SJCRH30 (cell line): ENCODE measurements around the gene CCNY. TPM values are rescaled to one million over a fixed set of nuclear protein-coding genes. Genes with fewer than 3 reads are reported as not detected.

Experiments used
- DNase-seq, 2 experiments: peaks; one replicate each; pipeline ENCODE4 v3.0.0-alpha.2; 2015 to 2020
- H3K27ac ChIP-seq: fragments of 250-450 bp; sonication (Bioruptor Pico); 2 replicates; pipeline ENCODE4 v1.5.1; 2020; ENCODE audit warnings: mild to moderate bottlenecking, moderate library complexity
- H3K27me3 ChIP-seq: fragments of 250-450 bp; sonication (Bioruptor Pico); 2 replicates; pipeline ENCODE4 v1.5.1; 2020; ENCODE audit warnings: mild to moderate bottlenecking, moderate library complexity
- H3K36me3 ChIP-seq: fragments of 250-450 bp; sonication (Bioruptor Pico); 2 replicates; pipeline ENCODE4 v1.5.1; 2020; ENCODE audit warnings: mild to moderate bottlenecking, moderate library complexity
- H3K4me1 ChIP-seq: fragments of 250-450 bp; sonication (Bioruptor Pico); 2 replicates; pipeline ENCODE4 v1.5.1; 2020; ENCODE audit warnings: mild to moderate bottlenecking, moderate library complexity
- H3K4me3 ChIP-seq: fragments of 250-450 bp; sonication (Bioruptor Pico); 2 replicates; pipeline ENCODE4 v1.5.1; 2020; ENCODE audit warnings: mild to moderate bottlenecking, moderate library complexity
- H3K9me3 ChIP-seq: fragments of 250-450 bp; sonication (Bioruptor Pico); replicated peaks from 2 replicates; pipeline ENCODE4 v1.5.1; 2020; ENCODE audit warnings: mild to moderate bottlenecking, moderate library complexity
- total RNA-seq: library from RNA; depleted of rRNA; stranded (reverse); fragments of >200 nt; shearing (Covaris generic); gene quantifications from 2 replicates; pipeline ENCODE4 v1.2.3, GENCODE V29; 2014

The CCNY gene
- total RNA-seq, 1 experiment from 2014 or later: 47.2 TPM

- Histone ChIP-seq H3K27me3 (no peaks in the 10 kb centered on the region), H3K9me3 (no peaks in the 10 kb centered on the region; the same call in 1 of the 2 replicates), H3K4me3 (no peak overlapping the region), H3K36me3 (no peaks in the 10 kb centered on the region), H3K4me1 (no peaks in the 10 kb centered on the region), H3K27ac (no peak overlapping the region)
- DNase-seq: no peak
These were observed 258.1 kb downstream of the CCNY start for GRCh38 chr10:35594115-35595079.

GRCh38 chr10:35595106-35595505 is 258.8 kb downstream of the CCNY start:
- Histone ChIP-seq H3K4me3 (no peak overlapping the region), H3K4me1 (no peaks in the 10 kb centered on the region), H3K36me3 (no peaks in the 10 kb centered on the region), H3K27ac (no peak overlapping the region), H3K9me3 (no peaks in the 10 kb centered on the region; the same call in 1 of the 2 replicates), H3K27me3 (no peaks in the 10 kb centered on the region)
- DNase-seq: peak in 1 of 2 experiments; percentile 26

- no peak for DNase-seq
- no peak overlapping the region for H3K27ac ChIP-seq
- no peaks in the 10 kb centered on the region for H3K9me3 ChIP-seq
- H3K36me3 ChIP-seq: no peaks in the 10 kb centered on the region
- no peak overlapping the region for H3K4me3 ChIP-seq
- H3K27me3 ChIP-seq: no peaks in the 10 kb centered on the region
- no peaks in the 10 kb centered on the region for H3K4me1 ChIP-seq
These were observed 262.1 kb downstream of the CCNY start for GRCh38 chr10:35598379-35598778.

GRCh38 chr10:35600193-35600592 is 263.9 kb downstream of the CCNY start:
- H3K27ac ChIP-seq: no peak overlapping the region
- no peaks in the 10 kb centered on the region for H3K9me3 ChIP-seq
- no peaks in the 10 kb centered on the region for H3K36me3 ChIP-seq
- DNase-seq: no peak
- H3K4me3 ChIP-seq: no peak overlapping the region
- H3K27me3 ChIP-seq: no peaks in the 10 kb centered on the region
- no peaks in the 10 kb centered on the region for H3K4me1 ChIP-seq

- Histone ChIP-seq H3K27ac (no peak within 1 kb of the TSS), H3K4me3 (no peak within 1 kb of the TSS), H3K4me1 (no peaks in the 10 kb centered on the region), H3K27me3 (no peaks in the 10 kb centered on the region), H3K9me3 (0 out of 2 replicates have a peak, but pooled peaks cover 2% of the 10 kb centered on the region), H3K36me3 (no peaks in the 10 kb centered on the region)
- DNase-seq: no peak
These were observed 268.9 kb downstream of the CCNY start, which contains the start of gene GJD4 for GRCh38 chr10:35605191-35605590. Gene GJD4 (plus strand): TSS chr10:35605341. CDS start chr10:35605568, 227 bp downstream.

GRCh38 chr10:35606430-35606829 is 270.1 kb downstream of the CCNY start:
- Histone ChIP-seq H3K36me3 (no peaks in the 10 kb centered on the region), H3K27ac (no peak overlapping the region), H3K4me3 (no peak overlapping the region), H3K4me1 (no peaks in the 10 kb centered on the region), H3K27me3 (no peaks in the 10 kb centered on the region), H3K9me3 (0 out of 2 replicates have a peak, but pooled peaks cover 3% of the 10 kb centered on the region)
- DNase-seq: no peak

- no peak overlapping the region for H3K27ac ChIP-seq
- no peaks in the 10 kb centered on the region for H3K4me1 ChIP-seq
- H3K27me3 ChIP-seq: no peaks in the 10 kb centered on the region
- no peak overlapping the region for H3K4me3 ChIP-seq
- H3K9me3 ChIP-seq: 0 out of 2 replicates have a peak, but pooled peaks cover 3% of the 10 kb centered on the region
- no peak for DNase-seq
- no peaks in the 10 kb centered on the region for H3K36me3 ChIP-seq
These were observed 271.4 kb downstream of the CCNY start for GRCh38 chr10:35607475-35608327.

GRCh38 chr10:35608328-35608672 is 272.0 kb downstream of the CCNY start:
- DNase-seq: no peak
- H3K4me3 ChIP-seq: no peak overlapping the region

GRCh38 chr10:35611750-35612149 is 275.4 kb downstream of the CCNY start:
- no peak overlapping the region for H3K27ac ChIP-seq
- no peak for DNase-seq
- 0 out of 2 replicates have a peak, but pooled peaks cover 3% of the 10 kb centered on the region for H3K9me3 ChIP-seq
- no peaks in the 10 kb centered on the region for H3K4me1 ChIP-seq
- no peaks in the 10 kb centered on the region for H3K36me3 ChIP-seq
- H3K4me3 ChIP-seq: no peak overlapping the region
- no peaks in the 10 kb centered on the region for H3K27me3 ChIP-seq

More at GRCh38 chr10:35608328-35608672, 272.0 kb downstream of the CCNY start:
- Histone ChIP-seq H3K36me3 (no peaks in the 10 kb centered on the region), H3K9me3 (0 out of 2 replicates have a peak, but pooled peaks cover 3% of the 10 kb centered on the region), H3K27me3 (no peaks in the 10 kb centered on the region), H3K27ac (no peak overlapping the region), H3K4me1 (no peaks in the 10 kb centered on the region)

GRCh38 chr10:35612385-35613106 is 276.2 kb downstream of the CCNY start:
- H3K4me1 ChIP-seq: no peaks in the 10 kb centered on the region
- no peak overlapping the region for H3K4me3 ChIP-seq
- 0 out of 2 replicates have a peak, but pooled peaks cover 3% of the 10 kb centered on the region for H3K9me3 ChIP-seq
- H3K27me3 ChIP-seq: no peaks in the 10 kb centered on the region
- H3K36me3 ChIP-seq: no peaks in the 10 kb centered on the region
- H3K27ac ChIP-seq: no peak overlapping the region
- no peak for DNase-seq

GRCh38 chr10:35613107-35613440 is 276.8 kb downstream of the CCNY start:
- H3K4me3 ChIP-seq: no peak overlapping the region
- no peak overlapping the region for H3K27ac ChIP-seq
- 0 out of 2 replicates have a peak, but pooled peaks cover 3% of the 10 kb centered on the region for H3K9me3 ChIP-seq
- H3K4me1 ChIP-seq: no peaks in the 10 kb centered on the region
- no peaks in the 10 kb centered on the region for H3K27me3 ChIP-seq
- H3K36me3 ChIP-seq: no peaks in the 10 kb centered on the region
- no peak for DNase-seq

- Histone ChIP-seq H3K4me3 (no peak overlapping the region), H3K27ac (no peak overlapping the region), H3K36me3 (no peaks in the 10 kb centered on the region), H3K27me3 (no peaks in the 10 kb centered on the region), H3K9me3 (0 out of 2 replicates have a peak, but pooled peaks cover 3% of the 10 kb centered on the region), H3K4me1 (no peaks in the 10 kb centered on the region)
- peak in 1 of 2 experiments; percentile 50 for DNase-seq
These were observed 277.4 kb downstream of the CCNY start for GRCh38 chr10:35613597-35614226.

GRCh38 chr10:35614312-35614711 is 278.0 kb downstream of the CCNY start:
- no peaks in the 10 kb centered on the region for H3K27me3 ChIP-seq
- H3K36me3 ChIP-seq: no peaks in the 10 kb centered on the region
- no peak overlapping the region for H3K4me3 ChIP-seq
- DNase-seq: no peak
- no peaks in the 10 kb centered on the region for H3K4me1 ChIP-seq
- H3K9me3 ChIP-seq: 0 out of 2 replicates have a peak, but pooled peaks cover 3% of the 10 kb centered on the region
- no peak overlapping the region for H3K27ac ChIP-seq
